Osteocyte (in vitro differentiated cells): ENCODE measurements around the gene CACNA2D1. TPM values are rescaled to one million over a fixed set of nuclear protein-coding genes. Genes with fewer than 3 reads are reported as not detected.

ENCODE experiments used
- DNase-seq: peaks from one replicate; pipeline ENCODE4 v3.0.0; 2021; ENCODE audit warnings: mixed read lengths; ENCODE audit not compliant: unreplicated experiment; ENCODE audit errors: extremely low spot score
- H3K27ac Mint-ChIP-seq: one replicate; pipeline ENCODE4 v1.8.0; 2021; ENCODE audit warnings: mild to moderate bottlenecking, mixed read lengths; ENCODE audit not compliant: unreplicated experiment
- H3K27me3 Mint-ChIP-seq: one replicate; pipeline ENCODE4 v1.8.0; 2021; ENCODE audit warnings: mixed read lengths; ENCODE audit not compliant: unreplicated experiment
- H3K36me3 Mint-ChIP-seq: one replicate; pipeline ENCODE4 v1.8.0; 2021; ENCODE audit warnings: mixed read lengths; ENCODE audit not compliant: unreplicated experiment
- H3K4me1 Mint-ChIP-seq: one replicate; pipeline ENCODE4 v1.8.0; 2021; ENCODE audit warnings: mixed read lengths; ENCODE audit not compliant: unreplicated experiment
- H3K4me3 Mint-ChIP-seq: one replicate; pipeline ENCODE4 v1.8.0; 2021; ENCODE audit warnings: mild to moderate bottlenecking, moderate library complexity, mixed read lengths; ENCODE audit not compliant: unreplicated experiment
- H3K9me3 Mint-ChIP-seq: one replicate; pipeline ENCODE4 v1.8.0; 2021; ENCODE audit warnings: mixed read lengths; ENCODE audit not compliant: unreplicated experiment
- total RNA-seq: library from RNA; stranded (reverse); gene quantifications from 2 replicates; pipeline ENCODE4 v1.2.1, GENCODE V29; 2021
- TF ChIP-seq, protein P1 (sequence below): fragments of 200-600 bp; sonication (generic); IDR thresholded peaks from 2 replicates; pipeline ENCODE4 v1.5.0; 2021; ENCODE audit warnings: antibody characterized with exemption, mild to moderate bottlenecking, moderate library complexity

CACNA2D1 gene
- total RNA-seq, 1 donor from 2014 or later: 24.3 TPM

DNA sequence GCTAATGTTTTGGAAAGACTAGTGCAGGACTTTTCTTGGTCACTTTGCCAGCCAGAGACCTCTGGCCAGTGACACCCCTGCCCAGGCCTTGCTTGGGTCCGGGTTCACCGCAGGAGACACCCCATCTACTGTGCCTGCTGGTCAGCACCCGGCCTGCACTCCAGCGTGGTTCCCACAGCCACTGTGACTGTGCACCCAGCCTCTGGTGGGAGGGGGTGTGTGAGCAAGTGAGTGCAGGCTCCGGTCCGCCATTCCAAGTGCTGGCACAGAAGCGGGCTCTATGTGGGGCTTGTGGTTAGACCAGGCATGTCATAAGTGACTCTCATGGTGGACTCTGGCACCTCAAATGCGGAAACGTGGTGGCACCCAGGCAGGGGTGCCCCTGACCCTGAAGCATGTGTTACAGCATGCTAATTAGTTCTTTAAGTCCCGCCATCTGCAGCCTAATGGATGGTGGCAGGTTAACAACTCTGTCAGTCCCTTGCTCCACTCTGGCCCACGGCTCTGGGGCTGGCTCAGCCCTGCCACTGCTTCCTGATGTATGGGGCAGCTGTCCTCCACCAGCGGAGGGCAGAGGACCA lies 361.8 kb downstream of the CACNA2D1 start:
- no peak for DNase-seq
- Mint-ChIP-seq H3K4me3 (no peak overlapping the region), H3K27me3 (no peaks in the 10 kb centered on the region), H3K4me1 (no peaks in the 10 kb centered on the region), H3K36me3 (peaks cover 4% of the 10 kb centered on the region), H3K27ac (no peak overlapping the region), H3K9me3 (no peaks in the 10 kb centered on the region)
- TF ChIP-seq, protein P1, sequence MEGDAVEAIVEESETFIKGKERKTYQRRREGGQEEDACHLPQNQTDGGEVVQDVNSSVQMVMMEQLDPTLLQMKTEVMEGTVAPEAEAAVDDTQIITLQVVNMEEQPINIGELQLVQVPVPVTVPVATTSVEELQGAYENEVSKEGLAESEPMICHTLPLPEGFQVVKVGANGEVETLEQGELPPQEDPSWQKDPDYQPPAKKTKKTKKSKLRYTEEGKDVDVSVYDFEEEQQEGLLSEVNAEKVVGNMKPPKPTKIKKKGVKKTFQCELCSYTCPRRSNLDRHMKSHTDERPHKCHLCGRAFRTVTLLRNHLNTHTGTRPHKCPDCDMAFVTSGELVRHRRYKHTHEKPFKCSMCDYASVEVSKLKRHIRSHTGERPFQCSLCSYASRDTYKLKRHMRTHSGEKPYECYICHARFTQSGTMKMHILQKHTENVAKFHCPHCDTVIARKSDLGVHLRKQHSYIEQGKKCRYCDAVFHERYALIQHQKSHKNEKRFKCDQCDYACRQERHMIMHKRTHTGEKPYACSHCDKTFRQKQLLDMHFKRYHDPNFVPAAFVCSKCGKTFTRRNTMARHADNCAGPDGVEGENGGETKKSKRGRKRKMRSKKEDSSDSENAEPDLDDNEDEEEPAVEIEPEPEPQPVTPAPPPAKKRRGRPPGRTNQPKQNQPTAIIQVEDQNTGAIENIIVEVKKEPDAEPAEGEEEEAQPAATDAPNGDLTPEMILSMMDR: no peak

DNA sequence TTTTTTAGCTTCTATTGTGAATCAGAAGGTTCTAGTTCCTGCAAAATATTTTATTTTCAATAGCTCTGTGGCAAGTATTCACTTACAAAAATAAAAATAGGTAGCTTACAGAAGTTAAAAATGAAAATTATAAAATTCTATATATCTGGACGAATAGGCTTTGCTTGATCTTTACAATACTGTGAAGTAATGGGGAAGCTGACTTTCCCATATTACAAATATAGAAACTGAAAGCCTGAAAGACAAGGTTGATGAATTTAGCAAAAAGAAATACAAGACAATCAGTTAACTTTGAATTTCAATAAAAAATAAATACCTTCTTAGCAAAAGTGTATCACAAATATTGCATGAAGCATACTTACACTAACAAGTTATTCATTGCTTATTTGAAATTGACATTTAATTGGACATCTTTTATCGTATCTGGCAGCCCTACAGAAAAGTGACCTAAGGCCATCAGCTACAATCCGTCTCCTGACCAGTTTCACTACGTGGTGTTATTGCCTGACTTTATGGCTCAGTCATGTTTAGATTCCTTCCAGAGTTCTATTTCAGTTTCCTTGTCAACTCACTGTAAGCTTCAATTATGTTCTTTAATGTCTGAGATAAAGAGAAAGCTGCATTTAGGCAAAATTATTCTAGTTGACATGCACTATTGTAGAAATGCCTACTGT lies 363.2 kb downstream of the CACNA2D1 start:
- Mint-ChIP-seq H3K4me3 (no peak overlapping the region), H3K36me3 (peaks cover 4% of the 10 kb centered on the region), H3K9me3 (no peaks in the 10 kb centered on the region), H3K4me1 (no peaks in the 10 kb centered on the region), H3K27me3 (no peaks in the 10 kb centered on the region), H3K27ac (no peak overlapping the region)
- TF ChIP-seq, protein P1: no peak
- no peak for DNase-seq

DNA sequence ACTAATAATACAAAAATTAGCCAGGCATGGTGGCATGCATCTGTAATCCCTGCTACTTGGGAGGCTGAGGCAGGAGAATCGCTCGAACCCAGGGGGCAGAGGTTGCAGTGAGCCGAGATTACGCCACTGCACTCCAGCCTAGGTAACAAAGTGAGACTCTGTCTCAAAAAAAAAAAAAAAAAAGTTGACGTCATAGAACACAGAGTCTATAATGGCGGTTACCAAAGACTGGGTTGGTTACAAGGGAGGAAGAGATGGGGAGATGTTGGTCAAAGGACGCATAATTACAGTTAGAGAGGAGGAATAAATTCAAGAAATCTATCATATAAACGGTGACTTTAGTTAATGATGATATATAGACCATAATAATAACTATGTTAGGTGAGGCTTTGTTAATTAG lies 364.1 kb downstream of the CACNA2D1 start:
- no peak for DNase-seq
- Mint-ChIP-seq H3K9me3 (no peaks in the 10 kb centered on the region), H3K4me1 (no peaks in the 10 kb centered on the region), H3K27ac (no peak overlapping the region), H3K27me3 (no peaks in the 10 kb centered on the region), H3K4me3 (no peak overlapping the region), H3K36me3 (peaks cover 4% of the 10 kb centered on the region)
- TF ChIP-seq, protein P1: no peak

DNA sequence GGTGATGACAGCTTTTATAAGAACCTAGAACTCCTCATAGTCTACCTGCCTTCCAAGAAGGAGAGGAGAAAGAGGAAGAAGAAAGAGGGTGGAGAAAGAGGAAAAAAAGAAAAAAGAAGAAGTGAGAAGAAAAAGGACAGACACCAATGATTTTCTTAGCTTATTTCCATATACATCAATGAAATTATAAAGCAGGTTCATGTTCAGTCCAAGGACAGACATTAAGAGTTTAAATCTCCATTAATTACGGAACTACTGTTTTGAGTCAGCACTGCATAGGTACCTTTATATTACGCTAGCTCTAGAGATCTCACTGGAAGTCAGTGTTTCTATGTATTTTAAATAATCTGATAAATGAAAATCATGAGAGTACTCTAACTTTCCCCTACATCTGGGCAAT lies 364.8 kb downstream of the CACNA2D1 start:
- Mint-ChIP-seq H3K36me3 (peaks cover 4% of the 10 kb centered on the region), H3K9me3 (no peaks in the 10 kb centered on the region), H3K27ac (no peak overlapping the region), H3K4me1 (no peaks in the 10 kb centered on the region), H3K4me3 (no peak overlapping the region), H3K27me3 (no peaks in the 10 kb centered on the region)
- TF ChIP-seq, protein P1: no peak
- DNase-seq: no peak

DNA sequence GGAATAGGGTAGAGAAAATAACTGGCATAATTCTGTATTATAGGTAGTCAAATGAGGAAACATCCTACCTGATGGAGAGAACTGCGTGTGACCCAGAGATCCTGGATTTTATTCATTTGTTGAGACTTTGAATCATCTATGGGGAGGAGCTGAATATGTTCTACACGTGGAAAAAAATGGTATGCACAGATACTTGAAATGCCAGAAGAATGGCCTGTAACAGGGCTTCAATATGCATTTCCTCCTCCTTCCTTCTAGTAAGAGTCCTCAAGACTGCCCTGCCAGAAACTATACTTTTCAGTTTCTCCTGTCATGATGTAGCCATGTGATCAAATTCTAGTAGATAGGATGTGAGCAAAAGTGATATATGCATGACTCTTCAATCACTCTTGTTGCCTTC lies 372.1 kb downstream of the CACNA2D1 start:
- Mint-ChIP-seq H3K4me1 (no peaks in the 10 kb centered on the region), H3K36me3 (no peaks in the 10 kb centered on the region), H3K27me3 (no peaks in the 10 kb centered on the region), H3K27ac (no peak overlapping the region), H3K4me3 (no peak overlapping the region), H3K9me3 (no peaks in the 10 kb centered on the region)
- DNase-seq: no peak
- TF ChIP-seq, protein P1: no peak
